Subcutaneous abdominal adipose tissue (tissue), 5 donors: ENCODE data around the gene SLC9A9.

Experiments
- H3K27ac ChIP-seq: one replicate; pipeline ENCODE4 v1.7.0; 2013; ENCODE audit warnings: low read depth, mild to moderate bottlenecking, inconsistent platforms, low read length, moderate library complexity
- H3K27me3 ChIP-seq, 5 donors: one replicate each; pipeline ENCODE4 v1.7.0; 2013; ENCODE audit warnings: low read length in 5 of 5, inconsistent platforms in 1 of 5; ENCODE audit not compliant: control insufficient read depth in 5 of 5, insufficient read depth in 4 of 5
- H3K36me3 ChIP-seq, 5 donors: one replicate each; pipeline ENCODE4 v1.7.0; 2013; ENCODE audit warnings: low read length in 5 of 5; ENCODE audit not compliant: control insufficient read depth in 5 of 5, insufficient read depth in 5 of 5
- H3K4me1 ChIP-seq, 5 donors: one replicate each; pipeline ENCODE4 v1.7.0; 2013; ENCODE audit warnings: low read length in 5 of 5, mild to moderate bottlenecking in 3 of 5, moderate library complexity in 1 of 5; ENCODE audit not compliant: control insufficient read depth in 5 of 5, insufficient read depth in 5 of 5
- H3K4me3 ChIP-seq, 5 donors: one replicate each; pipeline ENCODE4 v1.7.0; 2013; ENCODE audit warnings: low read length in 5 of 5, low read depth in 1 of 5
- H3K9ac ChIP-seq, 5 donors: one replicate each; pipeline ENCODE4 v1.7.0; 2013; ENCODE audit warnings: low read length in 5 of 5, mild to moderate bottlenecking in 4 of 5, moderate library complexity in 3 of 5
- H3K9me3 ChIP-seq, 5 donors: one replicate each; pipeline ENCODE4 v1.7.0; 2013; ENCODE audit warnings: low read length in 5 of 5; ENCODE audit not compliant: control insufficient read depth in 5 of 5
- donor health status: healthy.
- donor health status: healthy.
- donor health status: healthy.
- donor health status: healthy.
- donor health status: healthy.

The SLC9A9 gene

GRCh38 chr3:143847787-143848631, at the start of gene SLC9A9:
TSS of gene SLC9A9 (minus strand) at chr3:143848468. CDS start at chr3:143848322, 146 bp downstream.
- H3K9me3 ChIP-seq = no peaks in the 10 kb centered on the region
- peak within 1 kb of the TSS; percentile 16 to 89 (median 83) for H3K9ac ChIP-seq
- H3K27ac ChIP-seq = peak within 1 kb of the TSS; percentile 31
- no peaks in the 10 kb centered on the region for H3K36me3 ChIP-seq
- no peaks in the 10 kb centered on the region for H3K27me3 ChIP-seq
- peaks cover 0 to 16% (median 11%) of the 10 kb centered on the region in 5 donors for H3K4me1 ChIP-seq
- peak within 1 kb of the TSS; percentile 76 to 99 (median 89) for H3K4me3 ChIP-seq

DNA sequence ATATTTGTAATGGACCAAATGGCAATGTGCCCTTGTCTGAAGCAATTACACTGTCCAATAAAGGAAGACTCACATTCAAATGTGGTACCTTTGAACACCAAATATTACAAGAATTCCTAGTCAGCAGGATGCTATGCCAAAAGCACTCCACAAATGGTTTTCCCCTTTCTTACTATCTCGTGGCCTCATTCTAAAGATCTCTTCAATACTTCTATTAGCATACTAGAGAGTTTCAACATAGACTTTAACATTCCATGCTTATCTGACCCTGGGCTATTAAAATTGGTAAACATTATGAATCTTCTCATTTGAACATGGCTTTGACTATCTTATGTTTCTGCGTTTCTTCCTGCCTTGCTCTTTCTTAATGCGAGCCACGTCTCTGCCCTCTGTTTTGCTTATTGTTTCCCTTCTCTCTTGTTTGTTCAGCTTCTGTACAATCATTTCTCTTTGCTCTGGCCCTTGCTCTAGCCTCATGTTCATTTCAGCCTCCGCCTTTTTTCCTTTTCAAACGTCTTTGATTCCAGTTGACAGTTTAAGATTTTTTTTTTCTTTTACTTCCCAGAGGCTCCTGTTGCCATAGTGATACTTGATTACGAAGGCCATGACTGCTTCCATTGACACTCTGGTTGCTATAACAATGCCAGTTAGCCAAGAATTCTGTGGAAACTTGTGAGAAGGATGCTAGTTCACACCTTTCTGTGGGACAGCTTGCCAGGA, 49.5 kb upstream of the SLC9A9 start:
- H3K4me3 ChIP-seq = no peak overlapping the region

GRCh38 chr3:143896486-143896885, 48.2 kb upstream of the SLC9A9 start:
- Histone ChIP-seq H3K4me1 (no peaks in the 10 kb centered on the region), H3K27me3 (peaks cover 0 to 2% (median 0%) of the 10 kb centered on the region in 5 donors), H3K36me3 (no peaks in the 10 kb centered on the region), H3K9ac (no peak overlapping the region), H3K4me3 (no peak overlapping the region), H3K9me3 (no peaks in the 10 kb centered on the region), H3K27ac (no peak overlapping the region)

More for the DNA sequence above, 49.5 kb upstream of the SLC9A9 start:
- Histone ChIP-seq H3K9me3 (no peaks in the 10 kb centered on the region), H3K9ac (no peak overlapping the region), H3K36me3 (no peaks in the 10 kb centered on the region), H3K27ac (no peak overlapping the region), H3K27me3 (no peaks in the 10 kb centered on the region), H3K4me1 (no peaks in the 10 kb centered on the region)

- H3K27ac ChIP-seq = no peak overlapping the region
- no peak overlapping the region for H3K4me3 ChIP-seq
- H3K27me3 ChIP-seq = peaks cover 0 to 2% (median 0%) of the 10 kb centered on the region in 5 donors
- H3K9ac ChIP-seq = no peak overlapping the region
- H3K4me1 ChIP-seq = no peaks in the 10 kb centered on the region
- H3K9me3 ChIP-seq = no peaks in the 10 kb centered on the region
- no peaks in the 10 kb centered on the region for H3K36me3 ChIP-seq
These were observed 47.5 kb upstream of the SLC9A9 start for GRCh38 chr3:143895805-143896204.

GRCh38 chr3:143888846-143889245, 40.6 kb upstream of the SLC9A9 start:
- peaks cover 0 to 2% (median 0%) of the 10 kb centered on the region in 5 donors for H3K27me3 ChIP-seq
- no peaks in the 10 kb centered on the region for H3K36me3 ChIP-seq
- no peaks in the 10 kb centered on the region for H3K4me1 ChIP-seq
- H3K27ac ChIP-seq = no peak overlapping the region
- no peak overlapping the region for H3K9ac ChIP-seq
- H3K9me3 ChIP-seq = no peaks in the 10 kb centered on the region
- H3K4me3 ChIP-seq = no peak overlapping the region

GRCh38 chr3:143888166-143888565, 39.9 kb upstream of the SLC9A9 start:
- Histone ChIP-seq H3K36me3 (no peaks in the 10 kb centered on the region), H3K27ac (no peak overlapping the region), H3K4me1 (no peaks in the 10 kb centered on the region), H3K9me3 (no peaks in the 10 kb centered on the region), H3K27me3 (peaks cover 0 to 2% (median 0%) of the 10 kb centered on the region in 5 donors), H3K9ac (no peak overlapping the region), H3K4me3 (no peak overlapping the region)

DNA sequence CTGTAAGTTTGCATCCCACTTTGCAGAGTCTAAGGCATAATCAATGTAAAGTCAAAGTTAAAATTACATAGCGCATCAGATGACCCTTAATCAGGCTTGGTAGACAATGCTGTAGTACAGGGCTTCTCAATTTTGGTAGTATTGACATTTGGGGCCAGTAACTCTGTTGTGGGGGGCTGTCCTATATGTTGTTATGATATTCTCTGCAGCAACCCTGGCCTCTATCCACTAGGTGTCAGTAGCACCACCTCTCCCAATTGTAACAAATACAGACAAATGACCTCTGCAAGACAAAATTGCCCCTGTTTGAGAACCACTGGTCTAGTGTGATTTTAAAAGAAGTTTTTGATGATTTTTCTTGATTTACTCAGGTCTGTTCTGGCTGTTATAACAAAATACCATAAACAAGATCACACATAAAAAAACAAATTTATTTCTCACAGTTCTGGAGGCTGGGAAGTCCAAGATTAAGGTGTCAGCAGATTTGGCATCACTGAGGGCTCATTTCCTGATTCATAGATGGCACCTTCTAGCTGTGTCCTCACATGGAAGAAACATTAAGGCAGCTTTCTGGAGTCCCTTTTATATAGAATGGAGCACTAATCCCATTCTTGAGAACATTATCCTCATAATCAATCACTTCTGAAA, 37.6 kb upstream of the SLC9A9 start:
- Histone ChIP-seq H3K27me3 (no peaks in the 10 kb centered on the region), H3K9me3 (no peaks in the 10 kb centered on the region), H3K27ac (no peak overlapping the region), H3K36me3 (no peaks in the 10 kb centered on the region), H3K4me1 (no peaks in the 10 kb centered on the region), H3K9ac (no peak overlapping the region), H3K4me3 (no peak overlapping the region)

DNA sequence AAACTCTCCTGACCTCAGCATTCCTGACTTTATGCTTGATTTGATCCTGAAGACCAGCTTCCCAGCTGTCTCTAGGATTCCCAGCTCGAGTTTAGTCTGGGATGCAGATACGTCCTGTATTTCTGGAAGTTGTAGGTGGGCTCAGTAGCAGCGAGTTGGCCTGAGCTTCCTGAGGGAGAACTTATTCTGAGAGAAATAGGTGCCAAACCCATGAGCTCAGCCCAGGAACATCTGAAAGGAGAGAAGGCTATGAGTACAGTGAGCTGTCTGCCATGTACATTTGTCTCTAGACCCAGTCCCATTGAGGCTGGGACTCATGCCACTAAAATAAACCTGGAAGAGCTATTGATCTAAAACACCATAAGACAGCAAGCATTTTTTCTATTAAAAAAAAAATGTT, 36.6 kb upstream of the SLC9A9 start:
- Histone ChIP-seq H3K4me1 (no peaks in the 10 kb centered on the region), H3K36me3 (no peaks in the 10 kb centered on the region), H3K4me3 (no peak overlapping the region), H3K27ac (no peak overlapping the region), H3K9ac (no peak overlapping the region), H3K9me3 (no peaks in the 10 kb centered on the region), H3K27me3 (no peaks in the 10 kb centered on the region)

DNA sequence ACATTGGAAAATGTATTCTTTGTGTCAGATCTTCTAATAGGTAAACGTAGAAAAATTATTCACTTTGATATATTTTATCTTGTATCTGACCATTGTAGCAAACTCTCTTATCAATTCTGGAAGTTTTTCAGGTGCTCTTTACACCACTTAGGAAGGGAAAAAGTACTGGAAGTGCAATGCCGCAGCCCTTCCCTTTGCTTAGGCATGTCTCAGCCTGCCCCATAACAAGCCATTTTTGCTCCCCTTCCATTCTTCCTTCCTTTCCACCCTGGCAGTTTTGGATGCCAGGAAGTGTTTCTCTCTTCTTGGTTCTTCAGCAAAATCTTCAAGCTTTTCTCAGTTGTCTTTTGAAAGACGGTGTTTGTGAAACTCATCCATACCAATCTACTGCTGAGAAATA, 34.9 kb upstream of the SLC9A9 start:
- no peaks in the 10 kb centered on the region for H3K36me3 ChIP-seq

GRCh38 chr3:143881095-143881494, 32.8 kb upstream of the SLC9A9 start:
- H3K4me3 ChIP-seq = no peak overlapping the region
- H3K27me3 ChIP-seq = no peaks in the 10 kb centered on the region
- H3K9ac ChIP-seq = no peak overlapping the region
- H3K4me1 ChIP-seq = no peaks in the 10 kb centered on the region
- H3K36me3 ChIP-seq = no peaks in the 10 kb centered on the region
- no peak overlapping the region for H3K27ac ChIP-seq
- H3K9me3 ChIP-seq = no peaks in the 10 kb centered on the region

More for the DNA sequence above, 34.9 kb upstream of the SLC9A9 start:
- no peak overlapping the region for H3K27ac ChIP-seq
- no peak overlapping the region for H3K4me3 ChIP-seq
- H3K9ac ChIP-seq = no peak overlapping the region
- H3K9me3 ChIP-seq = no peaks in the 10 kb centered on the region
- H3K4me1 ChIP-seq = no peaks in the 10 kb centered on the region
- no peaks in the 10 kb centered on the region for H3K27me3 ChIP-seq
